K562 (cell line): ENCODE data around the gene IPO9. TPM values are rescaled to one million over a fixed set of nuclear protein-coding genes. Genes with fewer than 3 reads are reported as not detected.

Experiments
- CTCFL ChIP-seq: IDR thresholded peaks from 2 replicates; pipeline ENCODE4 v1.6.1; 2011; ENCODE audit warnings: borderline replicate concordance, low read depth, mild to moderate bottlenecking, moderate library complexity, low read length; ENCODE audit not compliant: insufficient read depth, poor library complexity, severe bottlenecking
- DACH1 ChIP-seq: fragments of 450-650 bp; IDR thresholded peaks from 2 replicates; pipeline ENCODE4 v1.6.1; 2018; ENCODE audit not compliant: partially characterized antibody
- EZH2 ChIP-seq: IDR thresholded peaks from 2 replicates; pipeline ENCODE4 v1.6.1; 2012; ENCODE audit warnings: low read depth, mild to moderate bottlenecking, inconsistent platforms, low read length, borderline replicate concordance
- FOS ChIP-seq: IDR thresholded peaks from 3 replicates; pipeline ENCODE4 v1.6.1; 2011; ENCODE audit not compliant: insufficient read length; ENCODE audit errors: extremely low read depth
- FOXO4 ChIP-seq: fragments of 450-650 bp; formaldehyde crosslinking; IDR thresholded peaks from 2 replicates; pipeline ENCODE4 v1.4.0; 2020; ENCODE audit warnings: mild to moderate bottlenecking, moderate library complexity
- GATAD2A ChIP-seq: fragments of 450-650 bp; IDR thresholded peaks from 2 replicates; pipeline ENCODE4 v1.6.1; 2017
- HDAC1 ChIP-seq, 2 experiments: fragments of 450-650 bp; IDR thresholded peaks; 2 replicates each; pipeline ENCODE4 v1.6.1; 2016 to 2017; ENCODE audit warnings: inconsistent platforms in 1 of 2, mild to moderate bottlenecking in 1 of 2, moderate library complexity in 1 of 2
- KDM4B ChIP-seq, 2 experiments: fragments of 450-650 bp in 1 of 2; sonication (generic) in 1 of 2; IDR thresholded peaks; 2 replicates each; pipeline ENCODE4 v1.6.1; 2016 to 2017; ENCODE audit warnings: borderline replicate concordance in 2 of 2, antibody characterized with exemption in 1 of 2, low read depth in 1 of 2, mild to moderate bottlenecking in 1 of 2
- MCM7 ChIP-seq, 2 experiments: fragments of 450-650 bp; IDR thresholded peaks; 2 replicates each; pipeline ENCODE4 v1.6.1; 2016 to 2018
- NCOA4 ChIP-seq: fragments of 450-650 bp; IDR thresholded peaks from 2 replicates; pipeline ENCODE4 v1.6.1; 2018; ENCODE audit warnings: mild to moderate bottlenecking; ENCODE audit not compliant: partially characterized antibody
- THRA ChIP-seq: fragments of 450-650 bp; IDR thresholded peaks from 2 replicates; pipeline ENCODE4 v1.6.1; 2017; ENCODE audit warnings: mild to moderate bottlenecking, moderate library complexity
- THRB ChIP-seq: fragments of 450-650 bp; formaldehyde crosslinking; conservative IDR thresholded peaks from 2 replicates; pipeline ENCODE4 v1.4.0; 2022; ENCODE audit warnings: mild to moderate bottlenecking, missing genetic modification characterization
- ZBTB8A ChIP-seq: fragments of 450-650 bp; IDR thresholded peaks from 2 replicates; pipeline ENCODE4 v1.6.1; 2018; ENCODE audit warnings: mild to moderate bottlenecking, moderate library complexity; ENCODE audit not compliant: partially characterized antibody
- ZNF551 ChIP-seq: fragments of 250-450 bp; sonication (Bioruptor Pico); IDR thresholded peaks from 2 replicates; pipeline ENCODE4 v1.5.0; 2021; ENCODE audit warnings: mild to moderate bottlenecking, moderate library complexity
- polyA plus RNA-seq, 8 experiments: library from polyadenylated mRNA; depleted of rRNA in 4 of 8; stranded (reverse) in 5 of 8; unstranded in 3 of 8; fragments of >200 nt; fragmentation: Nextera tagmentation in 2 of 8; fragmentation: Illumina TruSeq in 1 of 8; extraction: Ambion mirVana in 2 of 8; extraction: Trizol in 1 of 8; gene quantifications; 2 replicates each; pipeline versions ENCODE4 v1.2.1 to v1.2.3, GENCODE V29; 2011 to 2014; ENCODE audit warnings: inconsistent platforms in 1 of 8, missing spikeins in 1 of 8
- total RNA-seq, 7 experiments: library from RNA; depleted of rRNA in 6 of 7; stranded (reverse); fragments of >200 nt in 6 of 7; fragmentation: Illumina TruSeq in 2 of 7; extraction: Trizol in 2 of 7; gene quantifications; 2 replicates each; pipeline versions ENCODE4 v1.2.1 to v1.2.3, GENCODE V29; 2011 to 2021; ENCODE audit warnings: low replicate concordance in 1 of 7

The IPO9 gene
- total and polyA plus RNA-seq, 9 of the 15 experiments (the other 6 are each of a cell fraction or from before 2014, with no cell fraction given): 27.9 to 78.6 (median 43.9) TPM

- TF ChIP-seq EZH2: no peak
- peak; percentile 65 for TF ChIP-seq DACH1
- TF ChIP-seq CTCFL: peak; percentile 73
- peak; percentile 44; the same call in 1 of the 2 replicates for TF ChIP-seq GATAD2A
- TF ChIP-seq ZBTB8A: no peak
- TF ChIP-seq NCOA4: no peak
- TF ChIP-seq MCM7 (IDR thresholded peaks at IDR 0.05): no peak
- TF ChIP-seq THRB (CRISPR knock-in tag): 0 out of 2 replicates have a peak, but pooled peaks have one; percentile 24
- 0 out of 2 replicates have a peak, but pooled peaks have one; percentile 76 for TF ChIP-seq FOXO4
- no peak for TF ChIP-seq THRA
- TF ChIP-seq FOS: no peak
- no peak; a peak in 1 of 4 replicates for TF ChIP-seq HDAC1 (IDR thresholded peaks at IDR 0.05)
- TF ChIP-seq ZNF551 (CRISPR knock-in tag): no peak
- TF ChIP-seq KDM4B (IDR thresholded peaks at IDR 0.05; ENCODE audit: borderline replicate concordance in 2 of 2, low read depth in 1 of 2): peak in 1 of 2 experiments; percentile 76; a peak in 1 of 4 replicates
Measured at GRCh38 chr1:201895913-201896807, 67.2 kb downstream of the IPO9 start (continued).
